ENCODE results near the gene CYS1.
"Not testable (repeated sequence)": the region's sequence is repeated elsewhere in the genome, so short reads cannot be mapped to it uniquely, and the experiment has no call there.

Gene CYS1

DNA sequence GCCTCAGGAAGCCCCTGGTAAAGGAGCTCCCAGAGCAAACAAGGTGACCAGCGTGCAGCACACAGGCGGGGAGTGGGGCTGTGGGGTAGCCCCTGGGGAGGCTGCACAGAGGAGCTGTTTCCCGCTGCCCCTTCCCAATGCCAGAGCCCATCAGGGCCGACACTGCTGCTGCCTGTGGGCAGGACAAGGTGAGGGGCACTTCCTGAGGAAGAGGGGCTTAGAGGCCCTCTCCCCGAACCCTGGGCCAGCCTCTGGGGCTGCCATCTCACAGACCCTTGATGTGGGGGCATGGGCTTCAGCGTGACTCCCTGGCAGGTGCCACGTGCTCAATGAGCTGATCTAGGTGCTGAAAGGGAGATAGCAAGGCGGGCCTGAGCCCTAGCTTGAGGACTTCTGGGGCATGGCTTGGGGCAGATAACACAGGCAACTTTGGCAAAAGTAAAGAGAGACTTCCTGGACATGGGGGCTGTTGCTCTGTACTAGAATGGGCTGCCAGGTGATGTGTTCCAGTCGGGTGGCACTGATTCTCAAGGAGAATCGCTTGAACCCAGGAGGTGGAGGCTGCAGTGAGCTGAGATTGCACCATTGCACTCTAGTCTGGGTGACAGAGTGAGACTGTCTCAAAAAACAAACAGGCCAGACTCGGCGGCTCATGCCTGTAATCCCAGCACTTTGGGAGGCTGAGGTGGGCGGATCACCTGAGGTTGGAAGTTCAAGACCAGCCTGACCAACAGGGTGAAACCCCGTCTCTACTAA, 46.8 kb downstream of the CYS1 start:
- DNase-seq (ENCODE audit: low read depth, low spot score): no peak
- TF ChIP-seq, protein P1, sequence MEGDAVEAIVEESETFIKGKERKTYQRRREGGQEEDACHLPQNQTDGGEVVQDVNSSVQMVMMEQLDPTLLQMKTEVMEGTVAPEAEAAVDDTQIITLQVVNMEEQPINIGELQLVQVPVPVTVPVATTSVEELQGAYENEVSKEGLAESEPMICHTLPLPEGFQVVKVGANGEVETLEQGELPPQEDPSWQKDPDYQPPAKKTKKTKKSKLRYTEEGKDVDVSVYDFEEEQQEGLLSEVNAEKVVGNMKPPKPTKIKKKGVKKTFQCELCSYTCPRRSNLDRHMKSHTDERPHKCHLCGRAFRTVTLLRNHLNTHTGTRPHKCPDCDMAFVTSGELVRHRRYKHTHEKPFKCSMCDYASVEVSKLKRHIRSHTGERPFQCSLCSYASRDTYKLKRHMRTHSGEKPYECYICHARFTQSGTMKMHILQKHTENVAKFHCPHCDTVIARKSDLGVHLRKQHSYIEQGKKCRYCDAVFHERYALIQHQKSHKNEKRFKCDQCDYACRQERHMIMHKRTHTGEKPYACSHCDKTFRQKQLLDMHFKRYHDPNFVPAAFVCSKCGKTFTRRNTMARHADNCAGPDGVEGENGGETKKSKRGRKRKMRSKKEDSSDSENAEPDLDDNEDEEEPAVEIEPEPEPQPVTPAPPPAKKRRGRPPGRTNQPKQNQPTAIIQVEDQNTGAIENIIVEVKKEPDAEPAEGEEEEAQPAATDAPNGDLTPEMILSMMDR (IDR thresholded peaks at IDR 0.05; ENCODE audit: low read depth, low read length): no peak
- in situ Hi-C loops (cut with HindIII; ENCODE audit: low sequenced_read_pairs): loop anchor here (10.0 to 25.0 kb wide), 2 partner anchors 69 to 221 kb away; no protein-coding TSS in a partner anchor
- H3K4me3 ChIP-seq (ENCODE audit: low read depth, low read length): no peak overlapping the region

GRCh38 chr2:10032746-10033105, 47.5 kb downstream of the CYS1 start:
- in situ Hi-C loops (cut with HindIII; ENCODE audit: low sequenced_read_pairs): loop anchor here (10.0 to 25.0 kb wide), 2 partner anchors 68 to 220 kb away; no protein-coding TSS in a partner anchor
- no peak for DNase-seq (ENCODE audit: low read depth, low spot score)
- TF ChIP-seq, protein P1 (IDR thresholded peaks at IDR 0.05; ENCODE audit: low read depth, low read length): no peak
- no peak overlapping the region for H3K4me3 ChIP-seq (ENCODE audit: low read depth, low read length)

GRCh38 chr2:10031886-10032745, 48.1 kb downstream of the CYS1 start:
- DNase-seq (ENCODE audit: low read depth, low spot score): no peak
- no peak overlapping the region for H3K4me3 ChIP-seq (ENCODE audit: low read depth, low read length)
- TF ChIP-seq, protein P1 (IDR thresholded peaks at IDR 0.05; ENCODE audit: low read depth, low read length): no peak
- in situ Hi-C loops (cut with HindIII; ENCODE audit: low sequenced_read_pairs): loop anchor here (10.0 to 25.0 kb wide), 2 partner anchors 67 to 220 kb away; no protein-coding TSS in a partner anchor

- not testable (repeated sequence) for H3K4me3 ChIP-seq (ENCODE audit: low read depth, low read length)
Observed at GRCh38 chr2:10030798-10031197, 49.4 kb downstream of the CYS1 start.

DNA sequence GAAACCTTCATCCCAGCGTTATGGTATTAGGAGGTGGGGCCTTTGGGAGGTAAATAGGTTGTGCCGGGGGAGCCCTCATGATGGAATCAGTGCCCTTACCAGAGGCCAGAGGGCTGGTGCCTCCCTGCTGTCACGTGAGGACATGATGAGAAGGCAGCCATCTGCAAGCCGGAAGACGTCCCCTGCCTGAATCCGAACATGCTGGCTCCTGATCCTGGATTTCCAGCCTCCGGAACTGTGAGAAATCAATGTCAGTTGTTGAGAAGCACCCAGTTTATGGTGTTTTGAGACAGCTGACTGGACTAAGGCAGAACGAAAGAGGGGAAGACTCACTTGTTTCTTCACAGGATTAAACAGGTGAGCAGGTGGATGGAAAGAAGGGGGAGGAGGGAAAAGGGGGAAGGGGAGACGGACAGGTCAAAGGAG, 49.9 kb downstream of the CYS1 start:
- TF ChIP-seq, protein P1 (IDR thresholded peaks at IDR 0.05; ENCODE audit: low read depth, low read length): no peak
- no peak for DNase-seq (ENCODE audit: low read depth, low spot score)
- H3K4me3 ChIP-seq (ENCODE audit: low read depth, low read length): no peak overlapping the region
- in situ Hi-C loops (cut with HindIII; ENCODE audit: low sequenced_read_pairs): loop anchor here (10.0 to 25.0 kb wide), 2 partner anchors 66 to 218 kb away; no protein-coding TSS in a partner anchor

More at GRCh38 chr2:10030798-10031197, 49.4 kb downstream of the CYS1 start:
- not testable (repeated sequence) for DNase-seq (ENCODE audit: low read depth, low spot score)
- in situ Hi-C loops (cut with HindIII; ENCODE audit: low sequenced_read_pairs): loop anchor here (10.0 to 25.0 kb wide), 2 partner anchors 66 to 218 kb away; no protein-coding TSS in a partner anchor

DNA sequence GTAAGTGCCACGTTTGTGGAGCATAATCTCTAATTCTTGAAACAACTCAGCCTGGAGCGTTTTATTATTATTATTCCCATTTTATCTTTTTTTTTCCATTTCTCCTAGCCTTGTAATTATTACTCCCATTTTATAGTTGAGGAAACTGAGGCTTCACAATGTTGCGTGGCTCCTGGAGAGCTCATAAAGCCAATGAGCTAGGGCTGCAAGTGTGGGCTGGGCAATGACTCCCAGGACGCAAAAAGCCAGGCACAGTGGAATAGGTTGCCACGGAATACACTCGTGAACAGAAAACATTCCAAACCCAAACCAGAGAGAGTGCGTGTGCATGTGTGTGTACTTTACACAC, 50.4 kb downstream of the CYS1 start:
- in situ Hi-C loops (cut with HindIII; ENCODE audit: low sequenced_read_pairs): loop anchor here (10.0 to 25.0 kb wide), 2 partner anchors 65 to 218 kb away; no protein-coding TSS in a partner anchor
- no peak for DNase-seq (ENCODE audit: low read depth, low spot score)
- no peak overlapping the region for H3K4me3 ChIP-seq (ENCODE audit: low read depth, low read length)
- TF ChIP-seq, protein P1 (IDR thresholded peaks at IDR 0.05; ENCODE audit: low read depth, low read length): no peak
